HG03196 (cell line): ENCODE data around the gene ZNF385C.

ENCODE experiments used
- ATAC-seq: cut with Tn5 transposase; IDR thresholded peaks from one replicate; pipeline ENCODE4 v1.9.1; 2021; ENCODE audit not compliant: unreplicated experiment

ZNF385C gene

DNA sequence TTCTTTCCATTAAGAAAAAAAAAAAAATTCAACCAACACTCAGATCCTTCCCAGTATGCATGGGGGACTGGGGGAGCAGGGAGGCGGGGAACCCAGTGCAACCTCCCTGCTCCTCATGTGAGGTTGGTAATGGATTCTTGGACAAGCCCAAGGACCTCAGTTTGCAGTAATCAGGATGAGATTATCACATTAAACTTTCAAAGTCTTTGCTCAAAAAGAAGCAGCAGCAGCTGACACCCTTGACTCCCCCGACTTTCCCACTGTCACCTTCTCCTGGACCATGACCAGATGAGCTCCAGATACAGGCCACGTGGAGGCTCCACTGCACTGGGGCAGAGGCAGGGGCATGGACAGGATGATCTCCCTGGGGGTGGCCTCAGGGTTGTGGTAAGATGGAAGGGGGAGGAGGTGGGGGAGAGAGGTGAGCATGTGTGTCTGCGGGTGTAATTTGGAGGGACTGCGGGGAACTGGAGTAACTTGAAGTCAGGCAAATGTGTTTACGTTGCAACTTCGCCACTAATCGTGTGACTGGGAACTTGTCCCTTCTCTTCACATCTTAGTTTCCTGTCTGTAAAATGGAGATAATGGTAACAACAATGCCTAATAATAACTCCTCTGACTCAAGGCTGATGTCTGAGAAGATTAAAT lies 19.8 kb downstream of the ZNF385C start:
- ATAC-seq = no peak

DNA sequence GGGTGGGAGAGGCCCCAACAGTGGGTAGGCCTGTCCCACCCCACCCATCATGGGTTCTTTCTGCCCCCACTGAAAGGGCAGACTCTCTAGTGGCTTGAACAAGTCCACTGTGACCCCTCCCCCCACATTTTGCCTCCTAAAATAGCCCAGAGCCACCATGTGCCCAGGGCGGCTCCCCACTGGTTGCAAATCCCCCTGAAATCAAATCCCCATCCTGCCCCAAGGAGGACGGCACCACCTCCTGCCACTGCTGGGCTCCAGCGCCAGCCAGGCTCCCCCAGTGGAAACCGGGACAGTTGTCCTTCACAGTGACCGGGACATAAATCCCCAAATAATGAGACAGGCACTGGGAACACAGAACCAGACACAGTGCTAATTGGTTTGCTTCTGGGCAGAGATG lies 20.5 kb downstream of the ZNF385C start:
- ATAC-seq = no peak

DNA sequence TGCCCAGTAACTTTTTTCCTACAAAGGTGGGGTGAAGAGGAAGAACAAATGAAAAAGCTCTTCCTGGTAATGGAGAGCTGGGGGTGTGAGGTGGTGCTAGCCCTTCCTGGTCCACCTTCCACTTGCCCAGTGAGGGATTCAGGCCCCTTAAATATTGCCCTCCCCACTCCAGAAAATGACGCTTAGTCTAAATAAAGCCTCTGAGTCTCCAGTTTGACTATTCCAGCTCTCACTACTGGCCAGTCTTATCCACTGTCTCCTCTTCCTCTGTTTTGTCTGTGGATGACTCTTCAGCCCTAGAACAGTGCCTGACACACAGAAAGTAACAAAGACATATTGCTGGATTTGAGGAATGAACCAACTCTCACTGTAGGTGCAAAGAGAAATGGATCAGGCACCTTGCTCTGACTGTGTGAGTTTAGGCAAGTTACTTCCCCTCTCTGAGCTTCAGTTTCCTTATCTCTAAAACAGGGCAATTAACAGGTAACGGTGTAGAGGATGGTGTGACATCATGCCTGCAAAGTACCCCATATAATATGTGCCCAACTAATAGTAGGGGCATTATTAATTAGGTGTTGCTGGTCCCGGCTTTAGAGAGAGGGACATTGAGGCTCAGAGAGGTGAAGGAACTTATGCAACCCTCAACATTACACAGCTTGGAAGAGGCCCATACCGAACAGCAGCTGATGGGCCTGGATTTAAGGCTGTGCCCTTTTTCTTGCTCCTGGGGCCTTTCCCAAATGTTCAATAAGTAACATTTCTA lies 21.3 kb downstream of the ZNF385C start:
- no peak for ATAC-seq

DNA sequence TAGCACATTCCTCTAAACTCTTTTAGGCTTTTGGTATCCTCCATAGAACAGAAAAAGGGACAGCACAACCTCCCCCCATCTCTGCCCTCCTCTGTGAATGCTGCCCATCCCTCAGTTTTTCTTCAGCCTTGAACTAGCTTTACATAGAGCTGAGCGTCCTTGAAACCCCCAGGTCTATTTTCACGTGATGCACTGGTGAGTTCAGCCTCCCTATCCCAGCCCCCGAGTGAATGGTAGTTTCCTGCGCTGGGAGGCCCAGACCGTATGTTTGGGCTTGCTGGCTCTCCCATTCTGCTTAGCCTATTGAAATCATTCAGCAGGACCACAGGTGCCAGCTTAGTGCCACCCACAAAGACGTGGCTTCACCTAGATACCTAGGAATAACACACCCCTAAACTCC lies 22.5 kb downstream of the ZNF385C start:
- ATAC-seq = no peak

DNA sequence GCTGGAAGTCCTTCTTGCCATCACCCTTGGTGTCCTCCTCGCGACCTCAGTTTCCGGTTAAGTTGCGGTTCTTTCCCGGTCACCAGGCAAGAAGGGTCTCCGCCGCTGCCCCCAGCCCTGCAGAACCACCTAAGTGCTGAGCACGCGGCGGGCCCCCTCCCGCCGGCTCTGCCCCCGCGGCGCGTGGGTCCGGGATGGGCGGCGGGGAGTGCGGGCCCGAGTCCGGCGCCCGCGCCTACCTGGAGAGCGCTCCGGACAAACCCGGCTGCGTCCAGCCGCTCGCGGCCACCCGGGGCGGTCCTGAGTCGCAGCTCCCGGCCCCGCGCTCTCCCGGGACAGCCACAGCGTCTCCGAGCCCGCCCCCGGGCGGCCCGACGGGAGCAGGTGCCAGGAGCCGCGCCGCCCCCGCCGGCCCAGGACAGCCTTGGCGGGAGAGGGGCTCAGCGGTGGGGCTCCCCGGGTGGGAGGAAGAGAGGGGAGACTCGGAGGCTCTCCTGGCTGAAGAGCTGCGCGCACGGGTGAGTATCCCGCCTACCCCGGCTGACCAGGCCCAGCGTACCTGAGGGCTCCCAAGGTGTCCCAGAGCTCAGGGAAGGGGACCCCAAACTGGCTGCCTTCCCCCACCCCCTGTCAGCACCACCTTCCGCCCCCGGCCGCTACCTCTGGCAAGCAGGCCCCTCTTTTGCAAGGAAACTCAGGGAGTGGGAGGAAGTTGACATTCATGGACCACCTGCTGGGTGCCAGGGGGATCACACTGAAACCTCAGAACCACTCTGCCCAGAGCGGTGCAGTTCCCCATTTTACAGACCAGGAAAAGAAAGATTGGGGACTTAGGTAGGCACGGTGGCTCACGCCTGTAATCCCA lies 25.7 kb downstream of the ZNF385C start:
- no peak for ATAC-seq

DNA sequence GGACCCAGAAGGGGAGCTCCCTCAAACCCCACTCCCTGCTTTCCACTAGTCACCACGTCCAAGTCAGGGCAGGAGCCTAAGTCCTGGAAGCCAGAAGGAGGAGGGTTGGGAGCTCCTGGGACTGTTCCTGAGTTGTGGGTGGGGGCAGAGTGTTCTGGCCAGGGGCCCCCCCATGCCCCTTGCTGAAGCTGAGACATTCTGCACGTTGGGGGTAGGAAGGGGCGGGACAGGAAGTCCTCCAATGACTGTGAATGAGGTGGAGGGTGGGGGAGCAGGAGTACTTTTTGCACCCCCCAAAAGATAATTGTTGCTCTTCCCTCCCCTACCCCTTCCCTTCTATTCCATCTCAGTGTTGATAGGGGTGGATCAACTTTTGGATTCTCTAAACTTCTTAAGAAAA lies 26.5 kb downstream of the ZNF385C start:
- ATAC-seq = no peak

DNA sequence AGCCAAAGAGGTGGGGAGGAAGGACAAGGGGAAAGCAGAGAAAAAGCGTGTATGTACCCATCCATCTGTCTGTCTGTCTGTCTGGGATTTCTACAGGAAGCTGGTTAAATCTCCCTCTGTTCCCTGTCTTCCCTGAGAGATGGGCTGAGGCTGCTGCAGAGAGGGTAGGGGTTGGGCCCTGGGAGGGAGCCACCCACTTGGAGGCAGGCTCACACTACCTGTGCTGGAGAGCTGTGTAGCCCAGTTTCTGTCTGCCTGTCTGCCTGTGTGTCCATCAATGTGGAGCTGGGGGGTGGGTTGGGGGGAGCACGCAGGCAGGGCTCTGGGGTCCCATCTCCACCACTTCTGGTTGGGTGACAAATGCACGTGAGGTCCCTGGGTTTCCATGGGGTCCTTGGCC lies 29.3 kb downstream of the ZNF385C start:
- no peak for ATAC-seq

DNA sequence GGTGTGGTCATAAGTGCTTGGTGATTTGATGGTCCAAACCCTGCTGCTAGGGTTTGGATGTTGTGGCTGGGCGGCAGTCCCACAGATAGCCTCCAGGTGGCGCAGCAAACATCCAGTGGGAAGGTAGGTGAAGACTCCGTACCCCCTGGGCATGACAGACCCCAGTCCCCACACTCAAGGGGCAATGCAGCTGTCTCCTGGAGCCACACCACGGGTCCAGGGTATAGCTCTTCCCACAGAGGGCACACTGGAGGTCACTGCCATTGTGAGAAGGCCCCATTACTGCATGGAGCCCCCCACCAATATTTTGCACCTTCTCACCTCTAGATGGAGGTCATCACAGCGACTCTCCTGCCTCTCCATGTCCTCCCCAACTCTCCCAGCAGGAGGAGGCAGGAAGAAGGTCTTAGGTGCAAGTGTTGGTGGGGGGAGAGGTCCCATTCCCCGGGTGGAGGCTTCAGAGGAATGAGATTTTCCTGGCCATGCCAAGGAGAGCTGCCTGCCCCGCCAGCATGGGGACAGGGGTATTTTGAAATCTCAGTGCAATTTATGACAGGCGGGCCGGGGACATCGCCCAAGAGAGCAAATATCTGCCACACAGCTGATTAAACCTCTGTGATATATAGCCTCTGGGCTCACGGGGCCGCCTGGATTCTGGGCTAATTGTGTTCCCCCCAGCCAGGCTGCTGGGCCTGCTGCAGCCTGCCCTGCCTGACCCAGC lies 30.7 kb downstream of the ZNF385C start:
- ATAC-seq = no peak

DNA sequence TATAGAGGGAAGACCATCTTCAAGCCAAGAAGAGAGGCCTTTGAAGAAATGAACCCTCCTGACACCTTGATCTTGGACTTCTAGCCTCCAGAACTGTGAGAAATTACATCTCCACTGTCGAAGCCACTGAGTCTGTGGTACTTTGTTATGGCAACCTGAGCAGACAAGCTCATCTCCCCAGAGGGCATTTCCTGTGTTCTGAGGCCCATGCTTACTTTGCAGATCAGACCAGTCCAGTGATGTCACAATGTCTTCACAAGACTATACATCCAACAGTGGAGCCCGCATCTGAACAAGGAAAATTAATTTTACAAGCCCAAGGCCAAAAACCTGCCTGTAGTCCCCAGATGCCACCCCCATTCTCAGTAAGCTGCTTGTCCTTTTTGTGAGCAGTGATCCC lies 33.1 kb downstream of the ZNF385C start:
- ATAC-seq = no peak

DNA sequence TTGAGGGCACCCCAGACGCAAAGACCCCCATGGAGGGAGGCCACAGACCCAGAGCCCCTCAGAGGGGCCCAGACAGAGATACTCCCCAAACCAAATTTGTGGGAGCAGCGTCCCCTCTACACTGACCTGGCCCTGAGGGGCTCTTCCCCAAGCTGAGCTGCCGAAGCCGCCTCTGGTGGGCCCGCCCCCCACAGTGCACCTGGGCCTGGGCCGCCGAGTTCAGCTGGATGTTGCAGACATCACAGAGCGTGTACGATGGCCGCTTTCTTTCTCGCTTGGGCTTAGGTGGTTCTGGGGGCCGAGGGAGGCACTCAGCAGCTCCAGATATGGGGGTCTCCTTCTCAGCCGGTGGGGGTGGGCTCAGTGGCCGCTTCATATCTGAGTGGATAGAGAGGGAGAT lies 35.6 kb downstream of the ZNF385C start:
- no peak for ATAC-seq

DNA sequence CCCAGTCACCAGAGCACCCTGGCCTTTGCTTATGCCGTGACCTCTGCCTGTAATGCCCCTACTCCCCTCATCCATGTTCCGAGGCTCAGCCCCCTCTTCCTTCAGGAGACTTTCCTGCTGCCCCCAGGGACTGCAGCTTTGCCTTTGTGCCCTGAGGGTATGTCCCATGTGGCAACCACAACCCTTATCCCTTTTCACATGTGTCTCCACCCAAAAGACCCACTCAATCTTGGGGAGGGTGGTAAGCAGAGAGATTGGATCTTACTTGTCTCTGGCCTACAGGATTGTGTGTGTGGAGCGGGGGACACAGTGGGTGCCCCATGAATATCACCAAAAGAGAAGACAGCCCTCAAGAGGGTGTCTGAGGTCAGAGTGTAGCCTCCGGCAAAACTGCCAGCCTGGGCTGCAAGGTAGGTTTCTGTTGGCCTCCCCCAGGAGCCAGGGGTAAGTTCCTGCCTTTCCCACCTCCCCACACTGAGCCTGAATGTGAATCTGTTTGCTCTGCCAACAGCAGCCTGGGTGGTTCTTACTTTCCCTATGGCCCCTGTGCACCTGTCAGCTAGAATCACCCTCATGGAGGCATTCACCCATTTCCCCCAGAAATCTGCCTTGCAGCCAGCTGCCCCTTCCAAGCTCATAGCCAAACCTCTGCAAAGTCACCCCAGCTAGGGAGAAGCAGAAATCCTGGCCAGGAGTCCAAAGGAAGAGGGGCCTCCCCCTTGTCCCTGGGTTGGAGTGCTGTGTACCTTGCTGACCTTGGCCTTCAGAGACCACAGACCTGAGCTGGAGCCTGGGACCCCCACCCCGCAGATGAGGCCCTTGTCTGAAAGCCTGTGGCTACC lies 36.4 kb downstream of the ZNF385C start:
- no peak for ATAC-seq

DNA sequence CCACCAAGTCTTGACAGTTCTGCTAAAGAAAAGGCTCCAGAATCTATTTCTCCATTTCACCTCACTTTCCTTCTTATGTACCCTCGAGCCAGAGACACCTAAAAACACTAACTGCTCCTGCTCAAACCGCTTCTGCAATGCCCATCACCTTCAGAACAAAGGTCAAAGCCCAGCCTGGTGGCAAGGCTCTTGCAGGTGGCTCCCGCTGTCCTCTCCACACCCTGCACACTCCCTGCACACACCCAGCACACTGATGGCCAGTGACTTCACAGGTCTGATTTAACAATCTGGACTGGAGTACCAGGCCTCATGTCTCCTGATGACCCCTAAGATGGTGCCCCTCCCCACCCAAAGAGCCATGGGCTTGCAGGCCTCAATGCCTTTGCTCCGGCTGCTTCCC lies 38.0 kb downstream of the ZNF385C start:
- no peak for ATAC-seq

DNA sequence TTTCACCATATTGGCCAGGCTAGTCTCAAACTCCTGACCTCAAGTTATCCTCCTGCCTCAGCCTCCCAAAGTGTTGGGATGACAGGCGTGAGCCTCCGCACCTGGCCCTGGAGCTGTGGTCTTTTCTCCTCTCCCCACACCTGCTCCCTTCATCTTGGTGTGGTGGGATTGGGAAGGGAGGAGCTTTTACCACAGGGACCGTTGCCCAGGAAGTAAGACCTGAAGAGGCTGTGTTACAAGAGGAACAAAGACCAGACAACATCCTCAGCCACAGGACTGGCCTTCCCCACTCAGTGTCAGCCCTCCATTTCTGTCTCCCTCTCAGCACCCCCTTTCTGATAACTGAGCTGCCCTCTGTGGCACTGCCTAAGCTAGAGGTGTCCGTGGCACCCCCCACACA lies 38.5 kb downstream of the ZNF385C start:
- ATAC-seq = no peak

DNA sequence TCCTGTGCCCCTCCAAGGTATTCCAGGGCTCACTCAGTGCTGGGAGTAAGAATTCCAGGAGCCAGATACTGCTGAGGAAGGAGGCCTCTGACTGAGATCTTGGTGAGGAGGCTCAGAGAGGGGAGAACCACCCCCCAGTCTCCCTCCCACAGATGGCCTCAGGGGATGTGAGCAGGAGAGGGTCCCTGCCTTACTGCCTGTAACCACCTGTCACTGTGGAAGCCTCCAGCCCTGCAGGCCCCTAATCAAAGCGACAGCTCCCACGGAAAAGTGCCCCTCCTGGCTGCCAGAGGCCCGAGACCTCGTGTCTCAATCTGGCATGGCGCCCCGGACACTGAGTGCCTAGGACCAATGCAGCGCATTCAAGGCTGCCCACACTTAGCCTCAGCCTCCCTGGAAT lies 40.2 kb downstream of the ZNF385C start:
- no peak for ATAC-seq

DNA sequence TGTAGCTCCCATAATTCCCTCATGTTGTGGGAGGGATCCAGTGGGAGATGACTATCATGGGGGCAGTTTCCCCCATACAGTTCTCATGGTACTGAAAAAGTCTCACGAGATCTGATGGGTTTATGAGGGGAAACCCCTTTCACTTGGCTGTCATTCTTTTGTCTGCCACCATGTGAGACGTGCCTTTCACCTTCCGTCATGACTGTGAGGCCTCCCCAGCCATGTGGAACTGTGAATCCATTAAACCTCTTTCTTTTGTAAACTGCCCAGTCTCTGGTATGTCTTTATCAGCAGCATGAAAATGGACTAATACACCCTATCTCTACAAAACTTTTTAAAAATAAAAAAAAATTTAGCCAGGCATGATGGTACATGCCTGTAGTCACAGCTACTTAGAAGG lies 41.6 kb downstream of the ZNF385C start:
- ATAC-seq = no peak

DNA sequence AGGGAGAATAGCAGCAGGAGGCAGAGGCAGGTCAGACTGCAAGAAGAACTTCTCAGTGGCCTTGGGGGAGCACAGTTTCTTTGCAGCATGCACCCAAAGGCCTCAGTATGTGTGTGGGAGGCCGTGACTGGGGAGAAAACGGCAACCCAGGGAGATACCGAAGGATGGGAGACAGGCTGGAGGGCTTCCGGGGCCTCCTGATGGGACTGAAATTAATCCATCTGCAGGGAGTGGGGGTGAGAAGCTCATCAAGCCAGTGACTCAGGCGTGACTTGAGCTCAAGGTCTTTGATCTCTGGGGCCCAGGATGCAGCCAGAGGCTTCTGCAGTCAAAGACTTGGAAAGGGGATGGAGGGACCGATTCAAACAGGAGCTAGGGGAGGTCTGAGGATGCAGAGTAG lies 42.8 kb downstream of the ZNF385C start:
- ATAC-seq = no peak

DNA sequence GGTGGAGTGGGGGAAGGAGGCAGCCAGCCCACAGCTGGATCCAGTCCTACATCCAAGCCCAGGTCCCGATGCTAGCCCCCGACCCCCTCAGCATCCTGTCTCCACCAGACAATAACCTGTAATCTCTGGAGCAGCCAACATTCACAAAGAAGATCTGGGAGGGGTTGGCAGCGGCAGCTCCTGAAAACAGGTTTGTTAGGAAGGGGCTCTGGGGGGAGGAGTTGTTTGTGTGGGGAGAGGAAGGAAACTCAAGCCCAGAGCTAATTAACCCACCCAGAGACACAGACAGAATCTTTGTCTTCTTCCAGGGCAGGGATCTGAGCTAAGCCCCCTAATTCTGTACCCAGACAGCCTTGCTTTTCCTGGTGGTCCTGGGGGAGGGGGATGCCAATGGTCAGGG lies 43.2 kb downstream of the ZNF385C start:
- ATAC-seq = no peak

DNA sequence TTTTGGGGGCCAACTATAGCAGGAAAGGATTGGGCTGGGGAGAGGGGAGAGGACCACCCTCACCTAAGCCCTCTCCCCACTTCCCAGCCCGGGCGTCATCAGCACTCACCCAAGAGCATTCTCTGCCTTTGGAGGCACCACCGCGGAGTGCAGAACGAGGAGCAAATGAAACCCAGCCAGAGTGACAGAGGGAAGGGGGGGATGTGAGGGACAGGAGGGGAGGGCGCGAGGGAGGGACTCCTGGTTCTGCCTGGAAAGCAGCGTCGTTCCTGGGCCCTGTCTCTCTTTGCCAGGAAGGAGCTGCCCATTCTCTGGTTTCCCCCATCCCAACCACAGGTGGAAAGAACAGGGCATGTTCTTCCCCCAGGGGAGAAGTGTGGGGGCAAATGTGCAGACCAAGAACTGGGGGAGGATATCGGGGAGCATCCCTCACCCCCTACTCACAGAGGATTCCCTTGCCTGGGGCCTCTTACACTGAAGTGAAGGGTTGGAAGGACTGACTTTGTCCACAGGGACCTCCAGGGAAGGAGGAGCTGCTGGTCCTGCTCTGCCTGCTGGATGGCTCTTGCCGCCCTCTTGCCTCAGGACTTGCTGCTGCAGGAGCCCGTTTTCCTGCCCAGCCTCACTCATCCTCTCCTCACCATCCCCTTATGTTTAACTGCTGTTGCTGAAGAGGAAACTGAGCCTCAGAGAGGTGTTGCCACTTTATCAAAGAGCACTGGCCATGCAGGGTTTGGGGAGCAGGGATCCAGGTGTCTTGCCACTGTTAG lies 44.4 kb downstream of the ZNF385C start:
- no peak for ATAC-seq

DNA sequence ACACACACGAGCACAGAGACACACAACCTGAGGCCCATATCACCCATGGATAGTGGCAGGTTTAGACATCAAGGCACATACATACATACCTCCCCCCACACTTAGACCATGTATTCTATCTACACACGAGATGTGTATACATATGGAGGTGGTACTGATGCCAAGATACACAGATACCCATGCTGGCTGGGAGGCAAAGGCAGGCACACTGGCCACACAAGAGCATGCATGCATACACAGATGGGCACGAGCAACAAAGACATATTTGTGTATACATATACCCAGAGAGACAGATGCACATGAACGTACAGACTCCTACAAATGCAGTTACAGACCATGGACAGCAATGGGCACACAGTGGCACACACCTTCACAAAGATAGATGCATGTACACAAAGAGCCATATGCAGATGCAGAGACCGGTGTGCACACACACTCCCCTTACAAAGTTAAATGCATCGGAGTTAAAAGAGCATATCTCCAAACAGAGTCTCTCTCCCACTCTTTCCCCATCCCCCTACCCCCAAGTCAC lies 45.9 kb downstream of the ZNF385C start:
- no peak for ATAC-seq
